Right atrium auricular region (tissue), 2 donors: ENCODE measurements around the gene WNT1. TPM values are rescaled to one million over a fixed set of nuclear protein-coding genes. Genes with fewer than 3 reads are reported as not detected.
A peak's percentile ranks its signal among the peaks of the same experiment; 100 is the strongest.

ENCODE experiments used
- DNase-seq: peaks from one replicate; pipeline ENCODE4 v3.0.0-alpha.2; 2019; ENCODE audit warnings: low spot score
- H3K27ac ChIP-seq, 2 donors: fragments of 200-600 bp; sonication (generic); 1 replicate in 1 of 2; 2 replicates in 1 of 2; pipeline ENCODE4 v1.5.1; 2016 to 2019
- H3K27me3 ChIP-seq, 2 donors: fragments of 200-600 bp; sonication (generic); one replicate each; pipeline versions ENCODE4 v1.5.1 to v1.6.0; 2017 to 2019
- H3K36me3 ChIP-seq: fragments of 200-600 bp; sonication (generic); one replicate; pipeline ENCODE4 v1.5.1; 2016
- H3K4me1 ChIP-seq, 2 donors: fragments of 200-600 bp; sonication (generic); one replicate each; pipeline versions ENCODE4 v1.5.1 to v1.6.0; 2017 to 2019
- H3K4me3 ChIP-seq, 2 donors: fragments of 200-600 bp; sonication (generic); 1 replicate in 1 of 2; 2 replicates in 1 of 2; pipeline ENCODE4 v1.5.1; 2017 to 2019; ENCODE audit warnings: mild to moderate bottlenecking in 1 of 2, moderate library complexity in 1 of 2
- H3K9me3 ChIP-seq, 2 donors: fragments of 200-600 bp; sonication (generic); one replicate each; pipeline ENCODE4 v1.5.1; 2019
- CTCF ChIP-seq, 2 donors: fragments of 200-600 bp; sonication (generic); IDR thresholded peaks; one replicate each; pipeline ENCODE4 v1.5.1; 2019; ENCODE audit warnings: antibody characterized with exemption in 2 of 2
- total RNA-seq, 2 donors: library from RNA; depleted of rRNA; stranded (reverse); fragments of >200 nt; gene quantifications; one replicate each; pipeline ENCODE4 v1.1.0, GENCODE V29; 2016

WNT1 gene
- total RNA-seq, 2 donors from 2014 or later, result not detected

- Histone ChIP-seq H3K4me3 (peak overlapping the region; percentile 12 to 45), H3K27me3 (peaks cover 7 to 40% of the 10 kb centered on the region in 2 donors), H3K4me1 (peaks cover 0 to 39% of the 10 kb centered on the region in 2 donors), H3K27ac (no peak overlapping the region), H3K36me3 (no peaks in the 10 kb centered on the region), H3K9me3 (no peaks in the 10 kb centered on the region)
- DNase-seq, result no peak
- TF ChIP-seq CTCF (IDR thresholded peaks at IDR 0.05), result no peak
Measured at GRCh38 chr12:48979602-48980388, 1.7 kb downstream of the WNT1 start.

GRCh38 chr12:48980389-48980952 is 2.3 kb downstream of the WNT1 start:
- DNase-seq, result no peak
- peaks cover 0 to 43% of the 10 kb centered on the region in 2 donors for H3K4me1 ChIP-seq
- H3K4me3 ChIP-seq, result peak overlapping the region in 1 of 2 donors; percentile 45
- H3K27ac ChIP-seq, result no peak overlapping the region
- no peaks in the 10 kb centered on the region for H3K36me3 ChIP-seq
- no peaks in the 10 kb centered on the region for H3K9me3 ChIP-seq
- peaks cover 7 to 40% of the 10 kb centered on the region in 2 donors for H3K27me3 ChIP-seq
- TF ChIP-seq CTCF (IDR thresholded peaks at IDR 0.05), result no peak

GRCh38 chr12:48980953-48981756 is 3.0 kb downstream of the WNT1 start:
- Histone ChIP-seq H3K4me3 (peak overlapping the region in 1 of 2 donors; percentile 45), H3K36me3 (no peaks in the 10 kb centered on the region), H3K27ac (no peak overlapping the region), H3K9me3 (no peaks in the 10 kb centered on the region), H3K27me3 (peaks cover 7 to 40% of the 10 kb centered on the region in 2 donors), H3K4me1 (peaks cover 0 to 50% of the 10 kb centered on the region in 2 donors)
- TF ChIP-seq CTCF (IDR thresholded peaks at IDR 0.05), result no peak
- no peak for DNase-seq

GRCh38 chr12:48981757-48982157 is 3.6 kb downstream of the WNT1 start:
- Histone ChIP-seq H3K27me3 (peaks cover 7 to 40% of the 10 kb centered on the region in 2 donors), H3K36me3 (no peaks in the 10 kb centered on the region), H3K9me3 (no peaks in the 10 kb centered on the region), H3K27ac (no peak overlapping the region), H3K4me1 (peaks cover 0 to 52% of the 10 kb centered on the region in 2 donors), H3K4me3 (no peak overlapping the region)
- no peak for TF ChIP-seq CTCF (IDR thresholded peaks at IDR 0.05)
- DNase-seq, result no peak

- H3K27ac ChIP-seq, result no peak overlapping the region
- no peaks in the 10 kb centered on the region for H3K9me3 ChIP-seq
- H3K4me1 ChIP-seq, result peaks cover 0 to 52% of the 10 kb centered on the region in 2 donors
- H3K36me3 ChIP-seq, result no peaks in the 10 kb centered on the region
- TF ChIP-seq CTCF (IDR thresholded peaks at IDR 0.05), result no peak
- H3K27me3 ChIP-seq, result peaks cover 7 to 40% of the 10 kb centered on the region in 2 donors
- H3K4me3 ChIP-seq, result no peak overlapping the region
- DNase-seq, result no peak
Measured at GRCh38 chr12:48982397-48983080, 4.4 kb downstream of the WNT1 start.
